HepG2 (cell line): ENCODE measurements around the gene UBR4. TPM values are rescaled to one million over a fixed set of nuclear protein-coding genes. Genes with fewer than 3 reads are reported as not detected.
A peak's percentile ranks its signal among the peaks of the same experiment; 100 is the strongest.

ENCODE experiments used
- CBX5 ChIP-seq: sonication (generic); formaldehyde crosslinking; IDR thresholded peaks from 2 replicates; pipeline ENCODE4 v1.4.0; 2020; ENCODE audit warnings: missing genetic modification reagents, borderline replicate concordance
- CCDC6 ChIP-seq: sonication (generic); formaldehyde crosslinking; IDR thresholded peaks from 2 replicates; pipeline ENCODE4 v1.8.1; 2022; ENCODE audit warnings: mild to moderate bottlenecking, missing genetic modification reagents, moderate library complexity
- FOSL2 ChIP-seq: sonication (generic); formaldehyde crosslinking; IDR thresholded peaks from 2 replicates; pipeline ENCODE4 v1.4.0; 2020; ENCODE audit warnings: missing genetic modification reagents
- KDM2A ChIP-seq: sonication (generic); formaldehyde crosslinking; IDR thresholded peaks from 2 replicates; pipeline ENCODE4 v1.4.0; 2020; ENCODE audit warnings: low read depth, missing genetic modification reagents, borderline replicate concordance
- MED13 ChIP-seq: sonication (generic); formaldehyde crosslinking; IDR thresholded peaks from 2 replicates; pipeline ENCODE4 v1.5.0; 2020; ENCODE audit warnings: missing genetic modification reagents
- MYNN ChIP-seq: sonication (generic); formaldehyde crosslinking; IDR thresholded peaks from 2 replicates; pipeline ENCODE4 v1.4.0; 2020; ENCODE audit warnings: mild to moderate bottlenecking, low read depth, missing genetic modification reagents
- NONO ChIP-seq, 2 experiments: fragments of 450-650 bp in 1 of 2; sonication (generic) in 1 of 2; formaldehyde crosslinking in 1 of 2; IDR thresholded peaks in 1 of 2; conservative IDR thresholded peaks in 1 of 2; 2 replicates each; pipeline versions ENCODE4 v1.6.1 to v1.8.0; 2017 to 2022; ENCODE audit warnings: mild to moderate bottlenecking in 1 of 2, missing genetic modification reagents in 1 of 2, moderate library complexity in 1 of 2
- PAF1 ChIP-seq: IDR thresholded peaks from 2 replicates; pipeline ENCODE4 v1.6.1; 2016; ENCODE audit warnings: missing genetic modification reagents, missing compliant biosample characterization
- XBP1 ChIP-seq: sonication (generic); formaldehyde crosslinking; IDR thresholded peaks from 2 replicates; pipeline ENCODE4 v1.5.0; 2020; ENCODE audit warnings: missing genetic modification reagents
- ZNF17 ChIP-seq: sonication (generic); formaldehyde crosslinking; IDR thresholded peaks from 2 replicates; pipeline ENCODE4 v1.5.0; 2020; ENCODE audit warnings: mild to moderate bottlenecking, missing genetic modification reagents
- polyA plus RNA-seq, 8 experiments: library from polyadenylated mRNA; depleted of rRNA in 3 of 8; stranded (reverse) in 7 of 8; unstranded in 1 of 8; fragments of >200 nt; fragmentation: Illumina TruSeq in 4 of 8; extraction: Trizol in 4 of 8; gene quantifications; 2 replicates each; pipeline versions ENCODE4 v1.2.1 to v1.2.3, GENCODE V29; 2011 to 2016; ENCODE audit warnings: low read depth in 4 of 8, missing spikeins in 1 of 8, mixed read lengths in 1 of 8; ENCODE audit not compliant: insufficient read depth in 1 of 8
- total RNA-seq, 5 experiments: library from RNA; depleted of rRNA; stranded (reverse); fragments of >200 nt; fragmentation: Illumina TruSeq; extraction: Trizol; gene quantifications; 2 replicates each; pipeline ENCODE4 v1.2.3, GENCODE V29; 2016; ENCODE audit warnings: low read depth in 1 of 5
- TF ChIP-seq, protein P1 (sequence below): sonication (generic); formaldehyde crosslinking; IDR thresholded peaks from 2 replicates; pipeline ENCODE4 v1.4.0; 2020; ENCODE audit warnings: missing genetic modification reagents
- TF ChIP-seq, protein P2 (sequence below): sonication (generic); formaldehyde crosslinking; IDR thresholded peaks from 2 replicates; pipeline ENCODE4 v1.4.0; 2020; ENCODE audit warnings: mild to moderate bottlenecking, missing genetic modification reagents
- TF ChIP-seq, protein P3 (sequence below): sonication (generic); formaldehyde crosslinking; IDR thresholded peaks from 2 replicates; pipeline ENCODE4 v1.5.0; 2020; ENCODE audit warnings: mild to moderate bottlenecking, missing genetic modification reagents, moderate library complexity
- TF ChIP-seq, protein P4 (sequence below): sonication (generic); formaldehyde crosslinking; IDR thresholded peaks from 2 replicates; pipeline ENCODE4 v1.9.0; 2021; ENCODE audit warnings: missing genetic modification reagents, borderline replicate concordance
- TF ChIP-seq, protein P5 (sequence below): sonication (generic); formaldehyde crosslinking; IDR thresholded peaks from 2 replicates; pipeline ENCODE4 v1.8.0; 2022; ENCODE audit warnings: missing genetic modification reagents, mild to moderate bottlenecking, moderate library complexity, borderline replicate concordance
- TF ChIP-seq, protein P6 (sequence below): sonication (generic); formaldehyde crosslinking; IDR thresholded peaks from 2 replicates; pipeline ENCODE4 v1.4.0; 2020; ENCODE audit warnings: missing genetic modification reagents, borderline replicate concordance

UBR4 gene
- total and polyA plus RNA-seq, 2 of the 13 experiments (the other 11 are each of a cell fraction or from before 2014, with no cell fraction given): 59.1 to 106 TPM

DNA sequence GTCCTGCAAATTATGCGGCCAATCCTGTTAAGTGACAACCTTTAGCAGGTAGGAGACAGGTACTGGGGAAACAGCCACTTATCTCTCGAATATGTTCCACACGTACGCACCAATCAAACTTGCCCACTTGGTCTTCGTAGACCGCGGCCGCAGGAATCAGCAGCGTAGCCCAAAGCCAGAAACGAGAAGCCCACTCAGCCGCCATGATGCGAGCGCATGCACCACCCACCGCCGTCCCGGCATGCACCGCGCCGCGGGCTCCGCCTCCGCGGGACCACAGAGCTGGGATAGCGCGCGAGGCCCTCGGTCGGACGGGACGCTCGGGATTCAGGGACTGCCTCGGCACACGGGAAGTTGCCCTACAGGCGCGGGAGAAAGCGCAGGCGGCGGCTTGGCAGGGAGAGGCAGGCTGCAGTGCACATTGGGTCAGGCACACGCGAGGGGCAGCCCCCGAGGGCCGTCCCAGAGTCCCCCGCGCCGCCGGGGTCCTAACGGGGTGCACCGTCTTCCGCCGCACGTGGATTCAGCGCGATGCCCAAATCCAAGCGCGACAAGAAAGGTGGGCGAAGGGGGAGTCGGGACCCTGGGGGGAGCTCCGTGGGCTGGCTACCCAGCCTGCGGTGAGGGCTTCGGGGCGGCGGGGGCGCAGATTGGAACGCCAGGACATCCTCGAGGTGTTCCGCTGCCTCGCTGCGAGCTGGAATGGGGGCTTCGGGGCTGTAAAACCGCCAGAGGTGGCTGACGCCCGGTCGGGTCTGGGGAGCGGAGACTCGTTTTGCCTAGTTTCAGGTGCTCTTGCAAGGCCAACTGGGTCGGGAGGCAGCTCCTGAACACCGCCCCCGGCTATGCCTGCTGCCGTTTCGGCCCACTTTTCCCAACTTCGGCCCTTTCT is 41.5 kb upstream of the UBR4 start, which contains the start of the genes EMC1 and MRTO4 (continued):
- TF ChIP-seq MED13 (CRISPR knock-in tag) (no peak; the same call in 1 of the 2 replicates), XBP1 (CRISPR knock-in tag) (no peak), PAF1 (CRISPR knock-in tag) (no peak), FOSL2 (CRISPR knock-in tag) (peak; percentile 38; the same call in 1 of the 2 replicates), CBX5 (CRISPR knock-in tag) (peak; percentile 67; the same call in 1 of the 2 replicates), CCDC6 (CRISPR knock-in tag) (peak; percentile 55; the same call in 1 of the 2 replicates), MYNN (CRISPR knock-in tag) (no peak), KDM2A (peak; percentile 65; the same call in 1 of the 2 replicates), ZNF17 (no peak), NONO (IDR thresholded peaks at IDR 0.05) (no peak), NONO (CRISPR knock-in tag; conservative IDR thresholded peaks at IDR 0.05) (peak; percentile 96)
- TF ChIP-seq, protein P1, sequence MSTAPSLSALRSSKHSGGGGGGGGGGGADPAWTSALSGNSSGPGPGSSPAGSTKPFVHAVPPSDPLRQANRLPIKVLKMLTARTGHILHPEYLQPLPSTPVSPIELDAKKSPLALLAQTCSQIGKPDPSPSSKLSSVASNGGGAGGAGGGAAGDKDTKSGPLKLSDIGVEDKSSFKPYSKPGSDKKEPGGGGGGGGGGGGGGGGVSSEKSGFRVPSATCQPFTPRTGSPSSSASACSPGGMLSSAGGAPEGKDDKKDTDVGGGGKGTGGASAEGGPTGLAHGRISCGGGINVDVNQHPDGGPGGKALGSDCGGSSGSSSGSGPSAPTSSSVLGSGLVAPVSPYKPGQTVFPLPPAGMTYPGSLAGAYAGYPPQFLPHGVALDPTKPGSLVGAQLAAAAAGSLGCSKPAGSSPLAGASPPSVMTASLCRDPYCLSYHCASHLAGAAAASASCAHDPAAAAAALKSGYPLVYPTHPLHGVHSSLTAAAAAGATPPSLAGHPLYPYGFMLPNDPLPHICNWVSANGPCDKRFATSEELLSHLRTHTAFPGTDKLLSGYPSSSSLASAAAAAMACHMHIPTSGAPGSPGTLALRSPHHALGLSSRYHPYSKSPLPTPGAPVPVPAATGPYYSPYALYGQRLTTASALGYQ (CRISPR knock-in tag): no peak
- TF ChIP-seq, protein P2, sequence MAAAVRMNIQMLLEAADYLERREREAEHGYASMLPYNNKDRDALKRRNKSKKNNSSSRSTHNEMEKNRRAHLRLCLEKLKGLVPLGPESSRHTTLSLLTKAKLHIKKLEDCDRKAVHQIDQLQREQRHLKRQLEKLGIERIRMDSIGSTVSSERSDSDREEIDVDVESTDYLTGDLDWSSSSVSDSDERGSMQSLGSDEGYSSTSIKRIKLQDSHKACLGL: peak; percentile 99
- TF ChIP-seq, protein P3, sequence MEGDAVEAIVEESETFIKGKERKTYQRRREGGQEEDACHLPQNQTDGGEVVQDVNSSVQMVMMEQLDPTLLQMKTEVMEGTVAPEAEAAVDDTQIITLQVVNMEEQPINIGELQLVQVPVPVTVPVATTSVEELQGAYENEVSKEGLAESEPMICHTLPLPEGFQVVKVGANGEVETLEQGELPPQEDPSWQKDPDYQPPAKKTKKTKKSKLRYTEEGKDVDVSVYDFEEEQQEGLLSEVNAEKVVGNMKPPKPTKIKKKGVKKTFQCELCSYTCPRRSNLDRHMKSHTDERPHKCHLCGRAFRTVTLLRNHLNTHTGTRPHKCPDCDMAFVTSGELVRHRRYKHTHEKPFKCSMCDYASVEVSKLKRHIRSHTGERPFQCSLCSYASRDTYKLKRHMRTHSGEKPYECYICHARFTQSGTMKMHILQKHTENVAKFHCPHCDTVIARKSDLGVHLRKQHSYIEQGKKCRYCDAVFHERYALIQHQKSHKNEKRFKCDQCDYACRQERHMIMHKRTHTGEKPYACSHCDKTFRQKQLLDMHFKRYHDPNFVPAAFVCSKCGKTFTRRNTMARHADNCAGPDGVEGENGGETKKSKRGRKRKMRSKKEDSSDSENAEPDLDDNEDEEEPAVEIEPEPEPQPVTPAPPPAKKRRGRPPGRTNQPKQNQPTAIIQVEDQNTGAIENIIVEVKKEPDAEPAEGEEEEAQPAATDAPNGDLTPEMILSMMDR: peak; percentile 16; the same call in 1 of the 2 replicates
- TF ChIP-seq, protein P4, sequence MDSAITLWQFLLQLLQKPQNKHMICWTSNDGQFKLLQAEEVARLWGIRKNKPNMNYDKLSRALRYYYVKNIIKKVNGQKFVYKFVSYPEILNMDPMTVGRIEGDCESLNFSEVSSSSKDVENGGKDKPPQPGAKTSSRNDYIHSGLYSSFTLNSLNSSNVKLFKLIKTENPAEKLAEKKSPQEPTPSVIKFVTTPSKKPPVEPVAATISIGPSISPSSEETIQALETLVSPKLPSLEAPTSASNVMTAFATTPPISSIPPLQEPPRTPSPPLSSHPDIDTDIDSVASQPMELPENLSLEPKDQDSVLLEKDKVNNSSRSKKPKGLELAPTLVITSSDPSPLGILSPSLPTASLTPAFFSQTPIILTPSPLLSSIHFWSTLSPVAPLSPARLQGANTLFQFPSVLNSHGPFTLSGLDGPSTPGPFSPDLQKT: no peak; the same call in 1 of the 2 replicates
- TF ChIP-seq, protein P5, sequence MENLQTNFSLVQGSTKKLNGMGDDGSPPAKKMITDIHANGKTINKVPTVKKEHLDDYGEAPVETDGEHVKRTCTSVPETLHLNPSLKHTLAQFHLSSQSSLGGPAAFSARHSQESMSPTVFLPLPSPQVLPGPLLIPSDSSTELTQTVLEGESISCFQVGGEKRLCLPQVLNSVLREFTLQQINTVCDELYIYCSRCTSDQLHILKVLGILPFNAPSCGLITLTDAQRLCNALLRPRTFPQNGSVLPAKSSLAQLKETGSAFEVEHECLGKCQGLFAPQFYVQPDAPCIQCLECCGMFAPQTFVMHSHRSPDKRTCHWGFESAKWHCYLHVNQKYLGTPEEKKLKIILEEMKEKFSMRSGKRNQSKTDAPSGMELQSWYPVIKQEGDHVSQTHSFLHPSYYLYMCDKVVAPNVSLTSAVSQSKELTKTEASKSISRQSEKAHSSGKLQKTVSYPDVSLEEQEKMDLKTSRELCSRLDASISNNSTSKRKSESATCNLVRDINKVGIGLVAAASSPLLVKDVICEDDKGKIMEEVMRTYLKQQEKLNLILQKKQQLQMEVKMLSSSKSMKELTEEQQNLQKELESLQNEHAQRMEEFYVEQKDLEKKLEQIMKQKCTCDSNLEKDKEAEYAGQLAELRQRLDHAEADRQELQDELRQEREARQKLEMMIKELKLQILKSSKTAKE: 0 out of 2 replicates have a peak, but pooled peaks have one; percentile 17
- TF ChIP-seq, protein P6, sequence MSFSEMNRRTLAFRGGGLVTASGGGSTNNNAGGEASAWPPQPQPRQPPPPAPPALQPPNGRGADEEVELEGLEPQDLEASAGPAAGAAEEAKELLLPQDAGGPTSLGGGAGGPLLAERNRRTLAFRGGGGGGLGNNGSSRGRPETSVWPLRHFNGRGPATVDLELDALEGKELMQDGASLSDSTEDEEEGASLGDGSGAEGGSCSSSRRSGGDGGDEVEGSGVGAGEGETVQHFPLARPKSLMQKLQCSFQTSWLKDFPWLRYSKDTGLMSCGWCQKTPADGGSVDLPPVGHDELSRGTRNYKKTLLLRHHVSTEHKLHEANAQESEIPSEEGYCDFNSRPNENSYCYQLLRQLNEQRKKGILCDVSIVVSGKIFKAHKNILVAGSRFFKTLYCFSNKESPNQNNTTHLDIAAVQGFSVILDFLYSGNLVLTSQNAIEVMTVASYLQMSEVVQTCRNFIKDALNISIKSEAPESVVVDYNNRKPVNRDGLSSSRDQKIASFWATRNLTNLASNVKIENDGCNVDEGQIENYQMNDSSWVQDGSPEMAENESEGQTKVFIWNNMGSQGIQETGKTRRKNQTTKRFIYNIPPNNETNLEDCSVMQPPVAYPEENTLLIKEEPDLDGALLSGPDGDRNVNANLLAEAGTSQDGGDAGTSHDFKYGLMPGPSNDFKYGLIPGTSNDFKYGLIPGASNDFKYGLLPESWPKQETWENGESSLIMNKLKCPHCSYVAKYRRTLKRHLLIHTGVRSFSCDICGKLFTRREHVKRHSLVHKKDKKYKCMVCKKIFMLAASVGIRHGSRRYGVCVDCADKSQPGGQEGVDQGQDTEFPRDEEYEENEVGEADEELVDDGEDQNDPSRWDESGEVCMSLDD (CRISPR knock-in tag): no peak; the same call in 1 of the 2 replicates
